GM12878 (cell line): Measurements from ENCODE around the gene KLHL24. TPM values are rescaled to one million over a fixed set of nuclear protein-coding genes. Genes with fewer than 3 reads are reported as not detected.

Source experiments
- ATAC-seq: fragments of 200-7000 bp; cut with Tn5 transposase; 3 replicates; pipeline ENCODE4 v1.9.1; 2020; ENCODE audit warnings: mild to moderate bottlenecking, moderate library complexity
- BruUV-seq: library from RNA; stranded (reverse); fragments of 400-500 nt; replicated peaks from 2 replicates; lab custom pipeline; 2021; lab: Mats Ljungman, UMichigan
- CTCF ChIA-PET: fragments of 300-600 bp; sonication (Branson Sonifier 250); formaldehyde crosslinking; extraction: SDS; loops from one replicate; lab custom pipeline; 2021; ENCODE audit warnings: inconsistent platforms; lab: Yijun Ruan, JAX
- POLR2A ChIA-PET: fragments of 350-600 bp; formaldehyde crosslinking; extraction: SDS; loops from one replicate; lab custom pipeline; 2021; ENCODE audit warnings: inconsistent platforms; lab: Charles Lee
- RAD21 ChIA-PET: fragments of 300-600 bp; sonication (Branson Sonifier 250); formaldehyde crosslinking; loops from one replicate; lab custom pipeline; 2023; ENCODE audit warnings: antibody characterized with exemption; ENCODE audit not compliant: unreplicated experiment; lab: Charles Lee
- SMC1A ChIA-PET: fragments of 300-600 bp; sonication (Branson Sonifier 250); formaldehyde crosslinking; loops from one replicate; lab custom pipeline; 2023; ENCODE audit not compliant: unreplicated experiment, uncharacterized antibody; lab: Charles Lee
- DNase-seq: peaks from one replicate; pipeline ENCODE4 v3.0.0-alpha.2; 2011; ENCODE audit warnings: low read depth, low spot score
- FAIRE-seq: peaks from 3 replicates; lab custom pipeline; 2011; peaks lifted over from hg19 to GRCh38; lab: Jason Lieb, UNC
- H2AFZ ChIP-seq: 2 replicates; pipeline ENCODE4 v1.6.0; 2011; ENCODE audit warnings: low read depth, low read length, control low read depth; ENCODE audit not compliant: control insufficient read depth
- H3K27ac ChIP-seq: 2 replicates; pipeline ENCODE4 v1.5.1; 2011; ENCODE audit warnings: control low read depth; ENCODE audit not compliant: control insufficient read depth, insufficient read depth
- H3K27me3 ChIP-seq, 2 experiments: replicated peaks in 1 of 2; 2 replicates each; pipeline versions ENCODE4 v1.6.0 to v1.6.1; 2011; ENCODE audit warnings: low read length in 1 of 2; ENCODE audit not compliant: control insufficient read depth in 2 of 2, insufficient read depth in 2 of 2
- H3K36me3 ChIP-seq, 2 experiments: 2 replicates each; pipeline ENCODE4 v1.5.1; 2011; ENCODE audit warnings: low read length in 1 of 2; ENCODE audit not compliant: control insufficient read depth in 2 of 2, insufficient read depth in 2 of 2
- H3K4me1 ChIP-seq: 2 replicates; pipeline ENCODE4 v1.6.1; 2011; ENCODE audit warnings: mild to moderate bottlenecking, low read length, moderate library complexity, mixed read lengths; ENCODE audit not compliant: control insufficient read depth, insufficient read depth
- H3K4me2 ChIP-seq: 2 replicates; pipeline ENCODE4 v1.6.0; 2011; ENCODE audit warnings: control low read depth; ENCODE audit not compliant: control insufficient read depth, insufficient read depth
- H3K4me3 ChIP-seq: fragments of 200-600 bp; sonication (generic); 2 replicates; pipeline ENCODE4 v1.5.1; 2016
- H3K79me2 ChIP-seq: 2 replicates; pipeline ENCODE4 v1.6.0; 2011; ENCODE audit warnings: low read length; ENCODE audit not compliant: control insufficient read depth, insufficient read depth
- H3K9ac ChIP-seq: 2 replicates; pipeline ENCODE4 v1.8.0; 2011; ENCODE audit warnings: low read length, control low read depth, mixed read lengths; ENCODE audit not compliant: control insufficient read depth, insufficient read depth
- H3K9me3 ChIP-seq: replicated peaks from 3 replicates; pipeline ENCODE4 v1.5.1; 2011; ENCODE audit warnings: mild to moderate bottlenecking, low read length; ENCODE audit not compliant: control insufficient read depth, insufficient read depth
- H4K20me1 ChIP-seq: 2 replicates; pipeline ENCODE4 v1.6.0; 2011; ENCODE audit not compliant: control insufficient read depth, insufficient read depth
- BRCA1 ChIP-seq: IDR thresholded peaks from 2 replicates; pipeline ENCODE4 v1.6.1; 2011; ENCODE audit warnings: low read depth, low read length, improper control_type of control experiment
- DPF2 ChIP-seq: fragments of 450-650 bp; IDR thresholded peaks from 2 replicates; pipeline ENCODE4 v1.6.1; 2017; ENCODE audit warnings: mild to moderate bottlenecking
- MTA3 ChIP-seq: IDR thresholded peaks from 2 replicates; pipeline ENCODE4 v1.6.1; 2012; ENCODE audit warnings: low read length, inconsistent platforms, borderline replicate concordance
- NKRF ChIP-seq: fragments of 450-650 bp; conservative IDR thresholded peaks from 2 replicates; pipeline ENCODE4 v1.6.1; 2017; ENCODE audit warnings: mild to moderate bottlenecking, moderate library complexity
- SUZ12 ChIP-seq: fragments of 200-600 bp; sonication (generic); IDR thresholded peaks from one replicate; pipeline ENCODE4 v1.6.1; 2018; ENCODE audit warnings: antibody characterized with exemption, mild to moderate bottlenecking; ENCODE audit not compliant: unreplicated experiment
- WGBS: methylation state at CpG from one replicate; pipeline ENCODE4 v1.1.6; 2016; ENCODE audit warnings: low lambda C conversion rate; ENCODE audit not compliant: insufficient replicate concordance, insufficient coverage; ENCODE audit errors: missing lambda C conversion rate; 5-methylcytosine and 5-hydroxymethylcytosine counted together
- in situ Hi-C: fragments of 300-500 bp; cut with MboI; formaldehyde crosslinking; loops from 9 replicates; pipeline ENCODE4 v1.14.3; 2018; ENCODE audit warnings: mixed read lengths
- intact Hi-C: fragments of 100-400 bp; cut with micrococcal nuclease; formaldehyde crosslinking; loops from one replicate; pipeline ENCODE4 v1.14.2; 2022; ENCODE audit not compliant: unreplicated experiment
- polyA plus RNA-seq, 11 experiments: library from polyadenylated mRNA; depleted of rRNA in 4 of 11; unstranded in 6 of 11; stranded (reverse) in 5 of 11; fragments of >200 nt; fragmentation: Nextera tagmentation in 4 of 11; fragmentation: Illumina TruSeq in 1 of 11; extraction: Ambion mirVana in 4 of 11; extraction: Trizol in 1 of 11; gene quantifications; 1 replicate in 1 of 11; 2 replicates in 10 of 11; pipeline versions ENCODE4 v1.2.1 to v1.2.3, GENCODE V29; 2011 to 2016; ENCODE audit warnings: inconsistent platforms in 2 of 11, missing spikeins in 2 of 11, low read depth in 1 of 11
- total RNA-seq, 4 experiments: library from RNA; depleted of rRNA in 3 of 4; stranded (reverse); fragments of >200 nt in 3 of 4; fragmentation: Illumina TruSeq in 1 of 4; extraction: Trizol in 1 of 4; gene quantifications; 2 replicates each; pipeline versions ENCODE4 v1.2.1 to v1.2.3, GENCODE V29; 2013 to 2021

KLHL24 gene
- total and polyA plus RNA-seq, 10 of the 15 experiments (the other 5 are each of a cell fraction or from before 2014, with no cell fraction given), result 0.91 to 24.3 (median 5.3) TPM

GRCh38 chr3:183592821-183593220 is 42.6 kb upstream of the KLHL24 start:
- H2AFZ ChIP-seq, result no peak overlapping the region
- in situ Hi-C loops (no loop called here), intact Hi-C loops (loop anchor here (1.0 to 5.0 kb wide), 6 partner anchors 38 to 124 kb away; partner anchors contain the start of genes KLHL24, KLHL6 and YEATS2)
- H3K9me3 ChIP-seq, result no peaks in the 10 kb centered on the region; the same call in 2 of the 3 replicates
- ChIA-PET SMC1A (interaction anchor here (0.7 to 11.4 kb wide), 27 partner anchors 13 to 174 kb away, joined by 3 to 225 read pairs (median 8); partner anchors contain the start of gene KLHL24), RAD21 (interaction anchor here (0.9 to 6.8 kb wide), 18 partner anchors 14 to 174 kb away, joined by 3 to 139 read pairs (median 10); partner anchors contain the start of genes KLHL24 and YEATS2), CTCF (interaction anchor here (0.9 to 6.3 kb wide), 24 partner anchors 12 to 123 kb away, joined by 3 to 115 read pairs (median 7); partner anchors contain the start of genes KLHL24, KLHL6 and YEATS2), POLR2A (interaction anchor here (0.6 to 6.4 kb wide), 10 partner anchors 13 to 164 kb away, joined by 3 to 65 read pairs (median 17); partner anchors contain the start of genes KLHL24 and MCF2L2)
- FAIRE-seq (no peak), DNase-seq (no peak), ATAC-seq (peak; percentile 21)
- H3K9ac ChIP-seq, result no peak overlapping the region
- no peak overlapping the region for H3K27ac ChIP-seq
- no peak overlapping the region for H3K4me3 ChIP-seq
- H3K4me2 ChIP-seq, result no peak overlapping the region
- H3K36me3 ChIP-seq, result no peaks in the 10 kb centered on the region
- peaks cover 22% of the 10 kb centered on the region for H3K4me1 ChIP-seq
- no peaks in the 10 kb centered on the region for H4K20me1 ChIP-seq
- WGBS, result 40% methylated on average over 7 of the region's 7 CpGs
- no peak for TF ChIP-seq SUZ12
- no peak for TF ChIP-seq NKRF
- TF ChIP-seq MTA3, result no peak
- TF ChIP-seq DPF2, result no peak
- no peak for TF ChIP-seq BRCA1
- peaks cover 0 to 16% of the 10 kb centered on the region in 2 experiments; a peak in 1 of 4 replicates for H3K27me3 ChIP-seq
- BruUV-seq, result no TSS peak
- H3K79me2 ChIP-seq, result no peaks in the 10 kb centered on the region
